K562 (cell line): ENCODE results near the gene CCDC70. TPM values are rescaled to one million over a fixed set of nuclear protein-coding genes. Genes with fewer than 3 reads are reported as not detected.

Source experiments
- DIDO1 ChIP-seq: fragments of 450-650 bp; IDR thresholded peaks from 2 replicates; pipeline ENCODE4 v1.6.1; 2016; ENCODE audit warnings: low read depth, missing biosample characterization, missing genetic modification characterization
- FOS ChIP-seq: IDR thresholded peaks from 3 replicates; pipeline ENCODE4 v1.6.1; 2011; ENCODE audit not compliant: insufficient read length; ENCODE audit errors: extremely low read depth
- MEF2A ChIP-seq: IDR thresholded peaks from 2 replicates; pipeline ENCODE4 v1.6.1; 2011; ENCODE audit warnings: low read depth, mild to moderate bottlenecking, low read length, moderate library complexity; ENCODE audit not compliant: control insufficient read depth
- MEIS2 ChIP-seq: fragments of 450-650 bp; IDR thresholded peaks from 2 replicates; pipeline ENCODE4 v1.6.1; 2014; ENCODE audit warnings: mild to moderate bottlenecking; ENCODE audit not compliant: partially characterized antibody
- NCOA4 ChIP-seq: fragments of 450-650 bp; IDR thresholded peaks from 2 replicates; pipeline ENCODE4 v1.6.1; 2018; ENCODE audit warnings: mild to moderate bottlenecking; ENCODE audit not compliant: partially characterized antibody
- NONO ChIP-seq, 2 experiments: fragments of 200-400 bp in 1 of 2; fragments of 450-650 bp in 1 of 2; formaldehyde crosslinking in 1 of 2; IDR thresholded peaks; 2 replicates each; pipeline ENCODE4 v1.6.1; 2017; ENCODE audit warnings: low read depth in 2 of 2, mild to moderate bottlenecking in 2 of 2, moderate library complexity in 2 of 2, low read length in 1 of 2
- SIN3B ChIP-seq: fragments of 450-650 bp; IDR thresholded peaks from 2 replicates; pipeline ENCODE4 v1.6.1; 2017; ENCODE audit warnings: low read depth, mild to moderate bottlenecking, moderate library complexity
- SOX6 ChIP-seq: fragments of 450-650 bp; IDR thresholded peaks from 2 replicates; pipeline ENCODE4 v1.6.1; 2014; ENCODE audit warnings: mild to moderate bottlenecking
- SRSF9 ChIP-seq: fragments of 200-400 bp; formaldehyde crosslinking; IDR thresholded peaks from 2 replicates; pipeline ENCODE4 v1.6.1; 2017; ENCODE audit warnings: low read depth, low read length, borderline replicate concordance
- STAT5A ChIP-seq: IDR thresholded peaks from 2 replicates; pipeline ENCODE4 v1.6.1; 2012; ENCODE audit warnings: low read length, inconsistent platforms, borderline replicate concordance
- ZKSCAN8 ChIP-seq: fragments of 200-800 bp; sonication (Bioruptor generic); IDR thresholded peaks from 2 replicates; pipeline ENCODE4 v1.6.1; 2016; ENCODE audit warnings: missing genetic modification characterization, missing compliant biosample characterization
- ZNF197 ChIP-seq: fragments of 200-800 bp; sonication (Bioruptor generic); IDR thresholded peaks from 2 replicates; pipeline ENCODE4 v1.6.1; 2016; ENCODE audit warnings: low read depth, missing genetic modification characterization, missing compliant biosample characterization
- ZNF282 ChIP-seq: sonication (generic); formaldehyde crosslinking; IDR thresholded peaks from 2 replicates; pipeline ENCODE4 v1.8.1; 2023; ENCODE audit warnings: missing genetic modification reagents
- ZNF668 ChIP-seq: fragments of 250-450 bp; sonication (Bioruptor Pico); IDR thresholded peaks from 2 replicates; pipeline ENCODE4 v1.8.0; 2022; ENCODE audit warnings: mild to moderate bottlenecking, inconsistent platforms
- polyA plus RNA-seq, 8 experiments: library from polyadenylated mRNA; depleted of rRNA in 4 of 8; stranded (reverse) in 5 of 8; unstranded in 3 of 8; fragments of >200 nt; fragmentation: Nextera tagmentation in 2 of 8; fragmentation: Illumina TruSeq in 1 of 8; extraction: Ambion mirVana in 2 of 8; extraction: Trizol in 1 of 8; gene quantifications; 2 replicates each; pipeline versions ENCODE4 v1.2.1 to v1.2.3, GENCODE V29; 2011 to 2014; ENCODE audit warnings: inconsistent platforms in 1 of 8, missing spikeins in 1 of 8
- total RNA-seq, 7 experiments: library from RNA; depleted of rRNA in 6 of 7; stranded (reverse); fragments of >200 nt in 6 of 7; fragmentation: Illumina TruSeq in 2 of 7; extraction: Trizol in 2 of 7; gene quantifications; 2 replicates each; pipeline versions ENCODE4 v1.2.1 to v1.2.3, GENCODE V29; 2011 to 2021; ENCODE audit warnings: low replicate concordance in 1 of 7
- TF ChIP-seq, protein P1 (sequence below): sonication (generic); formaldehyde crosslinking; IDR thresholded peaks from 2 replicates; pipeline ENCODE4 v1.8.0; 2022; ENCODE audit warnings: missing genetic modification reagents, mild to moderate bottlenecking, moderate library complexity, borderline replicate concordance
- TF ChIP-seq, protein P2 (sequence below): fragments of 450-650 bp; IDR thresholded peaks from 2 replicates; pipeline ENCODE4 v1.6.1; 2017; ENCODE audit warnings: antibody characterized with exemption, mild to moderate bottlenecking
- TF ChIP-seq, protein P3 (sequence below), 2 experiments: IDR thresholded peaks in 1 of 2; conservative IDR thresholded peaks in 1 of 2; 2 replicates each; pipeline ENCODE4 v1.6.1; 2016; ENCODE audit warnings: low read depth in 2 of 2, mild to moderate bottlenecking in 1 of 2, missing compliant biosample characterization in 1 of 2, missing genetic modification characterization in 1 of 2, moderate library complexity in 1 of 2
- TF ChIP-seq, protein P4 (sequence below), 2 experiments: fragments of 450-650 bp; IDR thresholded peaks; 2 replicates each; pipeline ENCODE4 v1.6.1; 2016

Gene CCDC70
- total and polyA plus RNA-seq, 9 of the 15 experiments (the other 6 are each of a cell fraction or from before 2014, with no cell fraction given) = not detected

DNA sequence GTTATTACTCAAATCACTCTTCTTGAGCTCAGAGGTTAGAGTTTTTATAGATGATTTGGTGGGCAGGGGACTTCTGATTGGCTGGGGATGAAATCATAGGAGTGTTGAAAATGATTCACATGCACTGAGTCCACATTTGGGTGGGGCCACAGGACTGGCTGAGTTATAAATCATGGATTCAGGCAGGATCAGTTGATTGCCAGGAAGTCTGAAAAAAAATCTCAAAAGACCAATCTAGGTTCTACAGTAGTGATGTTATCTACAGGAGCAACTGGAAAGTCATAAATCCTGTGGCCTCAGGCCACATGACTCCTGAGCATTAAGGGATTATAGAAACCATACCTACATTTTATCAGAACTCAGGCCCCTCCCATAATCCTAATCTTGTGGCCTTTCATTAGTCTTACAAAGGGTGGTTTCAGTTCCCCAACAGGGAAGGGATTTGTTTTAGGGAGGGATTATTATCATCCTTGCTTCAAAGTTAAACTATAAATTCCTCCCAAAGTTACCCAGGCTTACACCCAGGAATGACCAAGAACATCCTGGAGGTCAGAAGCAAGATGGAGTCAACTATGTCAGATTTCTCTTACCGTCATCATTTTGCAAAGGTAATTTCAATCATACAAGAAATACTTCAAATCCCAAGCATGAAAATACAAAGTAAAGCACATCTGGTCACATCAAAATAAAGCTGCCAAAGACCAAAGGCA, 5.6 kb upstream of the CCDC70 start (continued):
- TF ChIP-seq ZNF668 (CRISPR knock-in tag) (no peak), ZNF197 (CRISPR knock-in tag) (0 out of 2 replicates have a peak, but pooled peaks have one; percentile 36), STAT5A (no peak), SRSF9 (no peak), MEF2A (no peak), SIN3B (no peak), MEIS2 (peak; percentile 96), ZKSCAN8 (CRISPR knock-in tag) (no peak), NCOA4 (no peak), FOS (no peak), DIDO1 (tag) (no peak), SOX6 (0 out of 2 replicates have a peak, but pooled peaks have one; percentile 30), NONO (IDR thresholded peaks at IDR 0.05; ENCODE audit: low read depth in 2 of 2, low read length in 1 of 2) (no peak), ZNF282 (CRISPR knock-in tag) (no peak)
- TF ChIP-seq, protein P1, sequence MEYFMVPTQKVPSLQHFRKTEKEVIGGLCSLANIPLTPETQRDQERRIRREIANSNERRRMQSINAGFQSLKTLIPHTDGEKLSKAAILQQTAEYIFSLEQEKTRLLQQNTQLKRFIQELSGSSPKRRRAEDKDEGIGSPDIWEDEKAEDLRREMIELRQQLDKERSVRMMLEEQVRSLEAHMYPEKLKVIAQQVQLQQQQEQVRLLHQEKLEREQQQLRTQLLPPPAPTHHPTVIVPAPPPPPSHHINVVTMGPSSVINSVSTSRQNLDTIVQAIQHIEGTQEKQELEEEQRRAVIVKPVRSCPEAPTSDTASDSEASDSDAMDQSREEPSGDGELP (CRISPR knock-in tag) = no peak
- TF ChIP-seq, protein P2, sequence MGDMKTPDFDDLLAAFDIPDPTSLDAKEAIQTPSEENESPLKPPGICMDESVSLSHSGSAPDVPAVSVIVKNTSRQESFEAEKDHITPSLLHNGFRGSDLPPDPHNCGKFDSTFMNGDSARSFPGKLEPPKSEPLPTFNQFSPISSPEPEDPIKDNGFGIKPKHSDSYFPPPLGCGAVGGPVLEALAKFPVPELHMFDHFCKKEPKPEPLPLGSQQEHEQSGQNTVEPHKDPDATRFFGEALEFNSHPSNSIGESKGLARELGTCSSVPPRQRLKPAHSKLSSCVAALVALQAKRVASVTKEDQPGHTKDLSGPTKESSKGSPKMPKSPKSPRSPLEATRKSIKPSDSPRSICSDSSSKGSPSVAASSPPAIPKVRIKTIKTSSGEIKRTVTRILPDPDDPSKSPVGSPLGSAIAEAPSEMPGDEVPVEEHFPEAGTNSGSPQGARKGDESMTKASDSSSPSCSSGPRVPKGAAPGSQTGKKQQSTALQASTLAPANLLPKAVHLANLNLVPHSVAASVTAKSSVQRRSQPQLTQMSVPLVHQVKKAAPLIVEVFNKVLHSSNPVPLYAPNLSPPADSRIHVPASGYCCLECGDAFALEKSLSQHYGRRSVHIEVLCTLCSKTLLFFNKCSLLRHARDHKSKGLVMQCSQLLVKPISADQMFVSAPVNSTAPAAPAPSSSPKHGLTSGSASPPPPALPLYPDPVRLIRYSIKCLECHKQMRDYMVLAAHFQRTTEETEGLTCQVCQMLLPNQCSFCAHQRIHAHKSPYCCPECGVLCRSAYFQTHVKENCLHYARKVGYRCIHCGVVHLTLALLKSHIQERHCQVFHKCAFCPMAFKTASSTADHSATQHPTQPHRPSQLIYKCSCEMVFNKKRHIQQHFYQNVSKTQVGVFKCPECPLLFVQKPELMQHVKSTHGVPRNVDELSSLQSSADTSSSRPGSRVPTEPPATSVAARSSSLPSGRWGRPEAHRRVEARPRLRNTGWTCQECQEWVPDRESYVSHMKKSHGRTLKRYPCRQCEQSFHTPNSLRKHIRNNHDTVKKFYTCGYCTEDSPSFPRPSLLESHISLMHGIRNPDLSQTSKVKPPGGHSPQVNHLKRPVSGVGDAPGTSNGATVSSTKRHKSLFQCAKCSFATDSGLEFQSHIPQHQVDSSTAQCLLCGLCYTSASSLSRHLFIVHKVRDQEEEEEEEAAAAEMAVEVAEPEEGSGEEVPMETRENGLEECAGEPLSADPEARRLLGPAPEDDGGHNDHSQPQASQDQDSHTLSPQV = no peak
- TF ChIP-seq, protein P3, sequence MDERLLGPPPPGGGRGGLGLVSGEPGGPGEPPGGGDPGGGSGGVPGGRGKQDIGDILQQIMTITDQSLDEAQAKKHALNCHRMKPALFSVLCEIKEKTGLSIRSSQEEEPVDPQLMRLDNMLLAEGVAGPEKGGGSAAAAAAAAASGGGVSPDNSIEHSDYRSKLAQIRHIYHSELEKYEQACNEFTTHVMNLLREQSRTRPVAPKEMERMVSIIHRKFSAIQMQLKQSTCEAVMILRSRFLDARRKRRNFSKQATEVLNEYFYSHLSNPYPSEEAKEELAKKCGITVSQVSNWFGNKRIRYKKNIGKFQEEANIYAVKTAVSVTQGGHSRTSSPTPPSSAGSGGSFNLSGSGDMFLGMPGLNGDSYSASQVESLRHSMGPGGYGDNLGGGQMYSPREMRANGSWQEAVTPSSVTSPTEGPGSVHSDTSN (CRISPR knock-in tag; IDR thresholded peaks at IDR 0.05; ENCODE audit: low read depth) = no peak
- TF ChIP-seq, protein P3 (tag; conservative IDR thresholded peaks at IDR 0.05; ENCODE audit: low read depth) = peak; percentile 71
- TF ChIP-seq, protein P4, sequence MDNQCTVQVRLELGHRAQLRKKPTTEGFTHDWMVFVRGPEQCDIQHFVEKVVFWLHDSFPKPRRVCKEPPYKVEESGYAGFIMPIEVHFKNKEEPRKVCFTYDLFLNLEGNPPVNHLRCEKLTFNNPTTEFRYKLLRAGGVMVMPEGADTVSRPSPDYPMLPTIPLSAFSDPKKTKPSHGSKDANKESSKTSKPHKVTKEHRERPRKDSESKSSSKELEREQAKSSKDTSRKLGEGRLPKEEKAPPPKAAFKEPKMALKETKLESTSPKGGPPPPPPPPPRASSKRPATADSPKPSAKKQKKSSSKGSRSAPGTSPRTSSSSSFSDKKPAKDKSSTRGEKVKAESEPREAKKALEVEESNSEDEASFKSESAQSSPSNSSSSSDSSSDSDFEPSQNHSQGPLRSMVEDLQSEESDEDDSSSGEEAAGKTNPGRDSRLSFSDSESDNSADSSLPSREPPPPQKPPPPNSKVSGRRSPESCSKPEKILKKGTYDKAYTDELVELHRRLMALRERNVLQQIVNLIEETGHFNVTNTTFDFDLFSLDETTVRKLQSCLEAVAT (IDR thresholded peaks at IDR 0.05) = peak in 1 of 2 experiments; percentile 54; a peak in 1 of 4 replicates
